H1 (cell line): Measurements from ENCODE around the gene TMEM185A. TPM values are rescaled to one million over a fixed set of nuclear protein-coding genes. Genes with fewer than 3 reads are reported as not detected.

Experiments used
- polyA plus RNA-seq, 7 experiments: library from polyadenylated mRNA; depleted of rRNA in 3 of 7; stranded (reverse) in 5 of 7; unstranded in 2 of 7; fragments of >200 nt in 5 of 7; fragments of 200-250 nt in 2 of 7; gene quantifications; 1 replicate in 5 of 7; 2 replicates in 1 of 7; 4 replicates in 1 of 7; pipeline versions ENCODE4 v1.2.1 to v1.2.3, GENCODE V29; 2011 to 2013; ENCODE audit warnings: missing spikeins in 2 of 7, mixed read lengths in 2 of 7
- total RNA-seq: library from RNA; stranded (reverse); fragmentation: NEBNext Ultra II Directional; extraction: Animal tissue kit (Norgen Biotek cat#: 25700); gene quantifications from 2 replicates; pipeline ENCODE4 v1.2.1, GENCODE V29; 2021

TMEM185A gene
- total and polyA plus RNA-seq, 2 of the 8 experiments (the other 6 are each of a cell fraction or from before 2014, with no cell fraction given), result 15.0 to 26.5 TPM

Other genes with a start within 250 kb of the TMEM185A start
- gene IDS, start 126.5 kb downstream of the TMEM185A start, total RNA-seq, result 18.0 and 19.9 TPM in 2 replicates
- 17.9 and 20.7 TPM in 2 replicates for gene IDS, start 126.5 kb downstream of the TMEM185A start, polyA plus RNA-seq (2011; rRNA removed)
- 7.2 and 7.6 TPM in 2 replicates for gene EOLA1, start 90.8 kb downstream of the TMEM185A start, total RNA-seq
- 3.3 and 5.4 TPM in 2 replicates for gene EOLA1, start 90.8 kb downstream of the TMEM185A start, polyA plus RNA-seq (2011; rRNA removed)
- not detected in 2 replicates for gene HSFX3, start 81.9 kb downstream of the TMEM185A start, total RNA-seq
- not detected in 2 replicates for gene HSFX3, start 81.9 kb downstream of the TMEM185A start, polyA plus RNA-seq (2011; rRNA removed)
- gene MAGEA9B, start 44.3 kb downstream of the TMEM185A start, total RNA-seq, result not detected in 2 replicates
- 0.06 and 0.35 TPM in 2 replicates for gene MAGEA9B, start 44.3 kb downstream of the TMEM185A start, polyA plus RNA-seq (2011; rRNA removed)
- gene HSFX2, start 36.5 kb downstream of the TMEM185A start, total RNA-seq, result not detected in 2 replicates
- gene HSFX2, start 36.5 kb downstream of the TMEM185A start, polyA plus RNA-seq (2011; rRNA removed), result 0.17 and 0.49 TPM in 2 replicates
- not detected in 2 replicates for gene MAGEA11, start 80.3 kb upstream of the TMEM185A start, total RNA-seq
- not detected in 2 replicates for gene MAGEA11, start 80.3 kb upstream of the TMEM185A start, polyA plus RNA-seq (2011; rRNA removed)
- gene HSFX1, start 142.3 kb upstream of the TMEM185A start, total RNA-seq, result 0.63 TPM in 2 replicates
- gene HSFX1, start 142.3 kb upstream of the TMEM185A start, polyA plus RNA-seq (2011; rRNA removed), result 0.42 and 0.60 TPM in 2 replicates
- gene MAGEA9, start 150.1 kb upstream of the TMEM185A start, total RNA-seq, result not detected in 2 replicates
- gene MAGEA9, start 150.1 kb upstream of the TMEM185A start, polyA plus RNA-seq (2011; rRNA removed), result not detected in 2 replicates
- gene MAGEA8, start 249.4 kb upstream of the TMEM185A start, total RNA-seq, result not detected in 2 replicates
- gene MAGEA8, start 249.4 kb upstream of the TMEM185A start, polyA plus RNA-seq (2011; rRNA removed), result not detected in 2 replicates